ENCODE results near the gene XIRP2. TPM values are rescaled to one million over a fixed set of nuclear protein-coding genes. Genes with fewer than 3 reads are reported as not detected.
A peak's percentile ranks its signal among the peaks of the same experiment; 100 is the strongest.

XIRP2 gene
- total and polyA plus RNA-seq, 4 donors: under 0.01 to 0.14 (median 0.01) TPM; not detected in 1

- Histone ChIP-seq H3K27me3 (ENCODE audit: control insufficient read depth in 4 of 4, insufficient read depth in 4 of 4, low read length in 3 of 4) (peaks cover 0 to 16% (median 4%) of the 10 kb centered on the region in 4 donors), H3K4me3 (ENCODE audit: low read depth in 1 of 3, low read length in 3 of 3) (peak within 1 kb of the TSS; percentile 13 to 62 (median 46)), H3K4me1 (ENCODE audit: control insufficient read depth in 4 of 4, insufficient read depth in 4 of 4, low read length in 3 of 4) (peaks cover 12 to 26% (median 14%) of the 10 kb centered on the region in 4 donors), H3K36me3 (ENCODE audit: control insufficient read depth in 4 of 4, insufficient read depth in 3 of 4, low read depth in 1 of 4, low read length in 3 of 4) (no peaks in the 10 kb centered on the region), H3K9me3 (ENCODE audit: control insufficient read depth in 4 of 4, low read length in 3 of 4) (no peaks in the 10 kb centered on the region), H3K27ac (ENCODE audit: low read depth in 1 of 2, low read length in 2 of 2) (no peak within 1 kb of the TSS), H3K9ac (ENCODE audit: low read depth in 1 of 2, low read length in 2 of 2) (no peak within 1 kb of the TSS)
- peak; percentile 53 for DNase-seq (ENCODE audit: low spot score)
- peak; percentile 8 for TF ChIP-seq SP1 (IDR thresholded peaks at IDR 0.05)
- no peak for TF ChIP-seq JUND (IDR thresholded peaks at IDR 0.05)
- WGBS: 1% methylated on average over 79 of the region's 79 CpGs
Measured at GRCh38 chr2:167292430-167293171, 404.3 kb downstream of the XIRP2 start, which contains the start of gene B3GALT1. TSS of gene B3GALT1 (plus strand) at chr2:167293001.

- no peak overlapping the region for H3K9ac ChIP-seq (ENCODE audit: low read depth in 1 of 2, low read length in 2 of 2)
- H3K9me3 ChIP-seq (ENCODE audit: control insufficient read depth in 4 of 4, low read length in 3 of 4): no peaks in the 10 kb centered on the region
- TF ChIP-seq FOXA2 (IDR thresholded peaks at IDR 0.05) (no peak), EGR1 (IDR thresholded peaks at IDR 0.05; ENCODE audit: low read depth in 2 of 2) (no peak), GABPA (IDR thresholded peaks at IDR 0.05 in 1 of 2, conservative IDR thresholded peaks at IDR 0.05 in 1 of 2) (no peak), YY1 (IDR thresholded peaks at IDR 0.05) (no peak), TAF1 (conservative IDR thresholded peaks at IDR 0.05) (no peak), NR2F2 (IDR thresholded peaks at IDR 0.05) (no peak), ZBTB33 (IDR thresholded peaks at IDR 0.05) (no peak), MAX (IDR thresholded peaks at IDR 0.05) (no peak), FOXA1 (IDR thresholded peaks at IDR 0.05) (no peak), JUND (IDR thresholded peaks at IDR 0.05) (no peak)
- peaks cover 12 to 26% (median 14%) of the 10 kb centered on the region in 4 donors for H3K4me1 ChIP-seq (ENCODE audit: control insufficient read depth in 4 of 4, insufficient read depth in 4 of 4, low read length in 3 of 4)
- H3K4me3 ChIP-seq (ENCODE audit: low read depth in 1 of 3, low read length in 3 of 3): peak overlapping the region in 2 of 3 donors; percentile 46 to 62
- no peak overlapping the region for H3K27ac ChIP-seq (ENCODE audit: low read depth in 1 of 2, low read length in 2 of 2)
- peaks cover 0 to 14% (median 3%) of the 10 kb centered on the region in 4 donors for H3K27me3 ChIP-seq (ENCODE audit: control insufficient read depth in 4 of 4, insufficient read depth in 4 of 4, low read length in 3 of 4)
- no peaks in the 10 kb centered on the region for H3K36me3 ChIP-seq (ENCODE audit: control insufficient read depth in 4 of 4, insufficient read depth in 3 of 4, low read depth in 1 of 4, low read length in 3 of 4)
- no peak for DNase-seq (ENCODE audit: low spot score)
- 1% methylated on average over 68 of the region's 68 CpGs for WGBS
Measured at GRCh38 chr2:167293172-167293781, 405.0 kb downstream of the XIRP2 start.

GRCh38 chr2:167293943-167294775 lies 405.9 kb downstream of the XIRP2 start:
- H3K27me3 ChIP-seq (ENCODE audit: control insufficient read depth in 4 of 4, insufficient read depth in 4 of 4, low read length in 3 of 4): peaks cover 0 to 14% (median 3%) of the 10 kb centered on the region in 4 donors

More at GRCh38 chr2:167293943-167294775, 405.9 kb downstream of the XIRP2 start:
- 4% methylated on average over 39 of the region's 39 CpGs for WGBS
- Histone ChIP-seq H3K4me3 (ENCODE audit: low read depth in 1 of 3, low read length in 3 of 3) (peak overlapping the region in 1 of 3 donors; percentile 32), H3K36me3 (ENCODE audit: control insufficient read depth in 4 of 4, insufficient read depth in 3 of 4, low read depth in 1 of 4, low read length in 3 of 4) (no peaks in the 10 kb centered on the region), H3K4me1 (ENCODE audit: control insufficient read depth in 4 of 4, insufficient read depth in 4 of 4, low read length in 3 of 4) (peaks cover 12 to 26% (median 14%) of the 10 kb centered on the region in 4 donors), H3K27ac (ENCODE audit: low read depth in 1 of 2, low read length in 2 of 2) (no peak overlapping the region), H3K9ac (ENCODE audit: low read depth in 1 of 2, low read length in 2 of 2) (no peak overlapping the region), H3K9me3 (ENCODE audit: control insufficient read depth in 4 of 4, low read length in 3 of 4) (no peaks in the 10 kb centered on the region)
- no peak for DNase-seq (ENCODE audit: low spot score)
- TF ChIP-seq RAD21 (IDR thresholded peaks at IDR 0.05): no peak
- TF ChIP-seq FOXA1 (IDR thresholded peaks at IDR 0.05): no peak
- TF ChIP-seq CTCF (IDR thresholded peaks at IDR 0.05; ENCODE audit: low read depth, low read length, missing input control): no peak

Measured in liver (tissue), 9 donors.